OCI-LY3 (cell line): ENCODE results near the gene PRKCE.

Experiments used
- H2AFZ ChIP-seq: fragments of 200-600, 300-600 bp; shearing (Covaris generic); 2 replicates; pipeline ENCODE4 v1.6.0; 2014; ENCODE audit warnings: antibody characterized with exemption, low read depth, low read length
- H3K27ac ChIP-seq: fragments of 200-600, 300-600 bp; sonication (generic); 2 replicates; pipeline ENCODE4 v1.5.1; 2014; ENCODE audit warnings: mild to moderate bottlenecking, low read length, moderate library complexity, mixed read lengths
- H3K27me3 ChIP-seq: fragments of 200-600, 300-600 bp; sonication (generic); 2 replicates; pipeline ENCODE4 v1.6.1; 2014; ENCODE audit warnings: low read depth, low read length, mixed read lengths
- H3K36me3 ChIP-seq: fragments of 200-600, 300-600 bp; sonication (generic); replicated peaks from 2 replicates; pipeline ENCODE3; 2014; ENCODE audit warnings: low read depth, low read length, mixed read lengths
- H3K4me1 ChIP-seq: fragments of 300-600, 200-600 bp; sonication (generic); 2 replicates; pipeline ENCODE4 v1.6.1; 2014; ENCODE audit warnings: low read length, mixed read lengths
- H3K4me2 ChIP-seq: fragments of 200-600, 300-600 bp; sonication (generic); 2 replicates; pipeline ENCODE4 v1.6.1; 2014; ENCODE audit warnings: low read length, mixed read lengths
- H3K4me3 ChIP-seq: fragments of 300-600, 200-600 bp; sonication (generic); 2 replicates; pipeline ENCODE4 v1.5.1; 2014; ENCODE audit warnings: antibody characterized with exemption, mild to moderate bottlenecking, low read length, moderate library complexity
- H3K79me2 ChIP-seq: fragments of 300-600, 200-600 bp; shearing (Covaris generic); 2 replicates; pipeline ENCODE4 v1.6.1; 2014; ENCODE audit warnings: mild to moderate bottlenecking, low read length, mixed read lengths
- H3K9ac ChIP-seq: fragments of 300-600, 200-600 bp; shearing (Covaris generic); 2 replicates; pipeline ENCODE4 v1.6.0; 2014; ENCODE audit warnings: mild to moderate bottlenecking, low read length, moderate library complexity
- H3K9me3 ChIP-seq: fragments of 200-600, 300-600 bp; shearing (Covaris generic); 2 replicates; pipeline ENCODE4 v1.6.1; 2014; ENCODE audit warnings: low read length, mixed read lengths; ENCODE audit not compliant: insufficient read depth
- H4K20me1 ChIP-seq: fragments of 200-600, 300-600 bp; sonication (generic); 2 replicates; pipeline ENCODE4 v1.6.1; 2016; ENCODE audit warnings: low read length, mixed read lengths; ENCODE audit not compliant: insufficient read depth
- EZH2phosphoT487 ChIP-seq: fragments of 200-600 bp; shearing (Covaris generic); IDR thresholded peaks from 2 replicates; pipeline ENCODE4 v1.6.1; 2018; ENCODE audit warnings: antibody characterized with exemption, mixed run types, low read depth
- TF ChIP-seq, protein P1 (sequence below): fragments of 200-600, 300-600 bp; sonication (generic); IDR thresholded peaks from 2 replicates; pipeline ENCODE4 v1.5.1; 2014; ENCODE audit warnings: antibody characterized with exemption, low read length, low read depth

Gene PRKCE

DNA sequence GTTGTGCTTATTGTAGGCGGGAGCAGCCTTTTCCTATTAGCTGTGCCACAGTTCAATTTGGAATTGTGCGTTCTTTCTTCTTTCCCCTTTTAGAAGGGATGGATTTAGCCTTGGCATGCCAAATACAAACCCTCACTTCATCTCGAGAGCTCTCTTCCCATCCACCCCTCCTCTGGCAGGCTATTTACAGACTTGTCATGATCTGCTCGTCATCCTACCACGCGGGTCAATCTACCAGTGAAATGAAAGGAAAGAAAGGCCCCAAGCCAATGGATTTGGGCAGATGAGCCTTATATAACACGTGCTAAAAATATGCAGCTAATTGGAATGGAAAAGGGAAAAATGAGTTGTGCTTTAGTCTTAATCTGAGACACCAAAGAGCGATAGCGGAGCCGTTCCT is 277.5 kb downstream of the PRKCE start:
- Histone ChIP-seq H4K20me1 (no peaks in the 10 kb centered on the region), H3K4me1 (peaks cover 20% of the 10 kb centered on the region), H2AFZ (no peak overlapping the region), H3K9ac (no peak overlapping the region), H3K27ac (no peak overlapping the region), H3K4me2 (no peak overlapping the region), H3K79me2 (no peaks in the 10 kb centered on the region), H3K36me3 (no peaks in the 10 kb centered on the region), H3K9me3 (no peaks in the 10 kb centered on the region), H3K27me3 (no peaks in the 10 kb centered on the region), H3K4me3 (no peak overlapping the region)
- TF ChIP-seq EZH2phosphoT487 = no peak
- TF ChIP-seq, protein P1, sequence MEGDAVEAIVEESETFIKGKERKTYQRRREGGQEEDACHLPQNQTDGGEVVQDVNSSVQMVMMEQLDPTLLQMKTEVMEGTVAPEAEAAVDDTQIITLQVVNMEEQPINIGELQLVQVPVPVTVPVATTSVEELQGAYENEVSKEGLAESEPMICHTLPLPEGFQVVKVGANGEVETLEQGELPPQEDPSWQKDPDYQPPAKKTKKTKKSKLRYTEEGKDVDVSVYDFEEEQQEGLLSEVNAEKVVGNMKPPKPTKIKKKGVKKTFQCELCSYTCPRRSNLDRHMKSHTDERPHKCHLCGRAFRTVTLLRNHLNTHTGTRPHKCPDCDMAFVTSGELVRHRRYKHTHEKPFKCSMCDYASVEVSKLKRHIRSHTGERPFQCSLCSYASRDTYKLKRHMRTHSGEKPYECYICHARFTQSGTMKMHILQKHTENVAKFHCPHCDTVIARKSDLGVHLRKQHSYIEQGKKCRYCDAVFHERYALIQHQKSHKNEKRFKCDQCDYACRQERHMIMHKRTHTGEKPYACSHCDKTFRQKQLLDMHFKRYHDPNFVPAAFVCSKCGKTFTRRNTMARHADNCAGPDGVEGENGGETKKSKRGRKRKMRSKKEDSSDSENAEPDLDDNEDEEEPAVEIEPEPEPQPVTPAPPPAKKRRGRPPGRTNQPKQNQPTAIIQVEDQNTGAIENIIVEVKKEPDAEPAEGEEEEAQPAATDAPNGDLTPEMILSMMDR = no peak

DNA sequence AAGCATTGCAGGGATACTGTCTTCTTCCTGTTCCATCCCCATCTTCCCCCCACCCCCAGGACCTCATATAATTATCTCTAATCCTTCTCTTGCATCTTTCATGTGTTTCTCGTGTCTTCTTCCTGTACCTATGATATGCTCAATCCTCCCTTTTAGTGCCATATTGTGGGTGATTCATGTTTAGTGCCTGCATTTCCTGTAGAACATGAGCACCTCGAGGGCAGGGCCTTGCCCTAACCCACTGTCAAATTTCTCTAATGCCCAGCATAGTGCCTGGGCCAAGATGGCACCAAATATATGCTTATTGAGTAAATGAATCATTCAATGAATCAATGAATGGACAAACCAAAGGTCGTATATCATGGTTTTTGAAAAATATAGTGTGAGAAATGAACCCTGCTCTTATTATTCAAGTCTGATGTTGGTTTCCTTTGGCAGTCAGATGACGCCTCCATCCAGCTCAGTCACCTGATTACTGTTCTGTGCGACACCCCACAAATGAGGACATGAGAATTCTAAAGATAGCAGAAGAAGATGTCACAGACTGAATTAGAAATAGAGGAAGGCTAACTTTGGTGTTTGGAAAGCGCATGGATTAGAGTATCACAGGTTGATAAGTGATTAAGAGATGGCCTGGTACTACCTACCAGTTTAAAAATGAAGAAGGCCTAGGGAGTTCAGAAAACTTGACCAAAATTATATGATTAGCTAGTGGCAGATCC is 278.4 kb downstream of the PRKCE start:
- no peak for TF ChIP-seq EZH2phosphoT487
- TF ChIP-seq, protein P1 = no peak
- Histone ChIP-seq H4K20me1 (no peaks in the 10 kb centered on the region), H3K9me3 (no peaks in the 10 kb centered on the region), H3K27me3 (no peaks in the 10 kb centered on the region), H3K4me1 (peaks cover 20% of the 10 kb centered on the region), H3K27ac (no peak overlapping the region), H3K4me3 (no peak overlapping the region), H2AFZ (peak overlapping the region; percentile 44; the same call in 1 of the 2 replicates), H3K4me2 (peak overlapping the region; percentile 17), H3K36me3 (no peaks in the 10 kb centered on the region), H3K79me2 (no peaks in the 10 kb centered on the region), H3K9ac (no peak overlapping the region)

DNA sequence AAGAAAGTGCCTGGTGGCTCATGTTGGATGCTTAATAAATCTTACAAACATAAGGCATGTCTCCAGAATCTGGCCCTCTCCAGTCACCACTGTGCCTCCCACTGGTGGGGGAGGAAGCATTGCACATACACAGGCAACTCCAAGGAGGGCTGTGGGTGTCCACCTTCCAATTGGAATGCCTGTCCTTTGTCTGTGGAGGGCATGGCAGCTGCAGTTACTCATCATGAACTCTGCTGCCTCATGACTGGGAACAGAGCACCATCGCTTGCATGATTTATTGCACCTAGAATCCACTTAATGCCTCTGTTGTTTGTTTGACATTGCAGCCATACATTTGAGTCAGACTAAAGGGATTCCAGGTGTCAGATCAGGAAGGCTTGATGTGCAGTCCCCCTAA is 278.9 kb downstream of the PRKCE start:
- peaks cover 20% of the 10 kb centered on the region for H3K4me1 ChIP-seq
- no peak overlapping the region for H3K9ac ChIP-seq
- H3K27me3 ChIP-seq = no peaks in the 10 kb centered on the region
- no peak overlapping the region for H3K4me3 ChIP-seq
- no peak overlapping the region for H2AFZ ChIP-seq
- no peak overlapping the region for H3K4me2 ChIP-seq
- no peaks in the 10 kb centered on the region for H3K9me3 ChIP-seq
- no peak overlapping the region for H3K27ac ChIP-seq
- H3K36me3 ChIP-seq = no peaks in the 10 kb centered on the region
- no peaks in the 10 kb centered on the region for H3K79me2 ChIP-seq
- no peaks in the 10 kb centered on the region for H4K20me1 ChIP-seq
- no peak for TF ChIP-seq EZH2phosphoT487
- TF ChIP-seq, protein P1 = no peak

DNA sequence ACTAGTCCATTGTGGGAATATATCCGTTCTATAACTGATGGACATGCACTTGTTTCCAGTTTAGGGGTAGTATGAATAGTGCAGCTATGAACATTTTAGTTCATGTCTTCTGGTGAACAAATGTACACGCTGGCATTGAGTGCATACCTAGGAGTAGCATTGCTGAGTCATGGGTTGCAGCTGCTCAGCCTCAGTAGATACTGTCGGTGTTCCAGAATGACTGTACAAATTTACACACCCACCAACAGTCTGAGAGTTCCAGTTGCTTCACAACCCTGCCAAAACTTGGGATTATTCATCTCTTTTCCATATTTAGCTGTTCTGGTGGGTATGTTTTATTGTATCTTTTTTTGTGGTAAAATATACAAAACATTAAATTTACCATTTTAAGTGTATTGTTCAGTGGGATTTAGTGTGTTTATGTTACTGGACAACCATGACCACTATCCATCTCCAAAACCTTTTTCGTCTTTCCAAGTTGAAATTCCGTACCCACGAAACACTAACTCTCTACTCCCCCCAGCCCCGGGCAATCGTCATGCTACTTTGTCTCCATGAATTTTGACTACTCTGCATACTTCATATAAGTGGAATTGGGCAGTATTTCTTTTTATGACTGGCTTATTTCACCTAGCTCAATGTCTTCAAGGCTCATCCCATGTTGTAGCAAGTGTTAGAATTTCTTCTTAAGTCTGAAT is 281.0 kb downstream of the PRKCE start:
- H3K27ac ChIP-seq = no peak overlapping the region
- H2AFZ ChIP-seq = no peak overlapping the region
- H3K4me1 ChIP-seq = peaks cover 23% of the 10 kb centered on the region
- H3K79me2 ChIP-seq = no peaks in the 10 kb centered on the region
- TF ChIP-seq EZH2phosphoT487 = no peak
- TF ChIP-seq, protein P1 = no peak
- H4K20me1 ChIP-seq = no peaks in the 10 kb centered on the region
- H3K27me3 ChIP-seq = no peaks in the 10 kb centered on the region
- no peak overlapping the region for H3K4me3 ChIP-seq
- no peaks in the 10 kb centered on the region for H3K36me3 ChIP-seq
- no peaks in the 10 kb centered on the region for H3K9me3 ChIP-seq
- no peak overlapping the region for H3K9ac ChIP-seq
- no peak overlapping the region for H3K4me2 ChIP-seq
